ENCODE measurements around the gene COMMD8.

GRCh38 chr4:47471064-47471463 lies 7.6 kb upstream of the COMMD8 start:
- TF ChIP-seq EZH2 (IDR thresholded peaks at IDR 0.05; ENCODE audit: insufficient read depth, poor library complexity, severe bottlenecking) (no peak), EZH2phosphoT487 (IDR thresholded peaks at IDR 0.05; ENCODE audit: insufficient read depth, low read depth) (no peak)

Data from GM23248 (cell line).